IMR-90 (cell line): Measurements from ENCODE around the gene LMAN2. TPM values are rescaled to one million over a fixed set of nuclear protein-coding genes. Genes with fewer than 3 reads are reported as not detected.

ENCODE experiments used
- ATAC-seq: fragments of 200-7000 bp; cut with Tn5 transposase; 2 replicates; pipeline ENCODE4 v1.9.1; 2020; ENCODE audit warnings: low read depth, mild to moderate bottlenecking, moderate library complexity
- BruUV-seq: library from RNA; stranded (reverse); fragments of 400-500 nt; replicated peaks from 2 replicates; lab custom pipeline; 2021; lab: Mats Ljungman, UMichigan
- CTCF ChIA-PET: fragments of 300-600 bp; formaldehyde crosslinking; extraction: SDS; loops from one replicate; lab custom pipeline; 2021; ENCODE audit warnings: antibody characterized with exemption; lab: Yijun Ruan, JAX
- POLR2A ChIA-PET: fragments of 300-600 bp; sonication (Branson Sonifier 250); formaldehyde crosslinking; loops from one replicate; lab custom pipeline; 2022; ENCODE audit warnings: antibody characterized with exemption; ENCODE audit not compliant: unreplicated experiment; lab: Charles Lee
- DNase-seq: peaks from one replicate; pipeline ENCODE4 v3.0.0; 2013
- H2AFZ ChIP-seq: replicated peaks from 2 replicates; pipeline ENCODE3; 2013; ENCODE audit warnings: low read length, mild to moderate bottlenecking; ENCODE audit not compliant: poor library complexity
- H2AK5ac ChIP-seq: 2 replicates; pipeline ENCODE4 v1.6.1; 2013; ENCODE audit warnings: low read depth, low read length, inconsistent platforms
- H2AK9ac ChIP-seq: replicated peaks from 2 replicates; pipeline ENCODE3; 2013; ENCODE audit warnings: mild to moderate bottlenecking, low read depth, low read length, moderate library complexity; ENCODE audit not compliant: poor library complexity
- H2BK120ac ChIP-seq: 2 replicates; pipeline ENCODE4 v1.6.1; 2013; ENCODE audit warnings: low read depth, low read length, inconsistent platforms
- H2BK15ac ChIP-seq: 3 replicates; pipeline ENCODE4 v1.6.1; 2013; ENCODE audit warnings: low read depth, low read length, inconsistent platforms
- H2BK20ac ChIP-seq: 2 replicates; pipeline ENCODE4 v1.6.1; 2013; ENCODE audit warnings: low read depth, mild to moderate bottlenecking, inconsistent platforms, low read length, moderate library complexity
- H2BK5ac ChIP-seq: 2 replicates; pipeline ENCODE4 v1.6.1; 2013; ENCODE audit warnings: mild to moderate bottlenecking, low read depth, low read length, inconsistent platforms; ENCODE audit not compliant: poor library complexity, severe bottlenecking
- H3K14ac ChIP-seq: replicated peaks from 2 replicates; pipeline ENCODE4 v1.6.1; 2013; ENCODE audit warnings: low read depth, low read length, inconsistent platforms
- H3K18ac ChIP-seq: 2 replicates; pipeline ENCODE4 v1.6.1; 2013; ENCODE audit warnings: low read depth, low read length, control low read depth
- H3K23ac ChIP-seq: 2 replicates; pipeline ENCODE4 v1.6.1; 2013; ENCODE audit warnings: low read depth, low read length, inconsistent platforms
- H3K27ac ChIP-seq: 2 replicates; pipeline ENCODE4 v1.5.1; 2013; ENCODE audit warnings: mild to moderate bottlenecking, control low read depth, low read length; ENCODE audit not compliant: insufficient read depth
- H3K27me3 ChIP-seq: 2 replicates; pipeline ENCODE4 v1.6.1; 2013; ENCODE audit warnings: low read length; ENCODE audit not compliant: control insufficient read depth, insufficient read depth
- H3K36me3 ChIP-seq: 2 replicates; pipeline ENCODE4 v1.6.1; 2013; ENCODE audit warnings: low read length, mixed read lengths; ENCODE audit not compliant: control insufficient read depth, insufficient read depth
- H3K4ac ChIP-seq: 2 replicates; pipeline ENCODE4 v1.6.1; 2013; ENCODE audit warnings: low read depth, low read length, inconsistent platforms
- H3K4me1 ChIP-seq: 2 replicates; pipeline ENCODE4 v1.6.1; 2013; ENCODE audit warnings: low read length, mixed read lengths; ENCODE audit not compliant: control insufficient read depth, insufficient read depth
- H3K4me2 ChIP-seq: 2 replicates; pipeline ENCODE4 v1.6.1; 2013; ENCODE audit warnings: low read depth, mild to moderate bottlenecking, control low read depth, low read length, moderate library complexity
- H3K4me3 ChIP-seq: 2 replicates; pipeline ENCODE4 v1.5.1; 2013; ENCODE audit warnings: low read depth, mild to moderate bottlenecking, control low read depth, low read length, moderate library complexity; ENCODE audit not compliant: insufficient read depth
- H3K56ac ChIP-seq: 2 replicates; pipeline ENCODE4 v1.6.1; 2013; ENCODE audit warnings: low read length, inconsistent platforms; ENCODE audit not compliant: insufficient read depth; ENCODE audit errors: extremely low read depth
- H3K79me1 ChIP-seq, 2 experiments: 2 replicates each; pipeline ENCODE4 v1.6.1; 2013; ENCODE audit warnings: low read length in 2 of 2, inconsistent platforms in 1 of 2, low read depth in 1 of 2
- H3K9ac ChIP-seq: 2 replicates; pipeline ENCODE4 v1.6.1; 2013; ENCODE audit warnings: low read depth, low read length, control low read depth
- H3K9me1 ChIP-seq: 2 replicates; pipeline ENCODE4 v1.6.1; 2013; ENCODE audit warnings: low read length, inconsistent platforms; ENCODE audit not compliant: insufficient read depth
- H3K9me3 ChIP-seq: 2 replicates; pipeline ENCODE4 v1.6.1; 2013; ENCODE audit warnings: low read length; ENCODE audit not compliant: control insufficient read depth, insufficient read depth
- H4K20me1 ChIP-seq: 2 replicates; pipeline ENCODE4 v1.6.1; 2013; ENCODE audit warnings: low read length, inconsistent platforms; ENCODE audit not compliant: insufficient read depth
- H4K5ac ChIP-seq: 2 replicates; pipeline ENCODE4 v1.6.1; 2013; ENCODE audit warnings: mild to moderate bottlenecking, low read depth, low read length, control low read depth
- H4K8ac ChIP-seq, 2 experiments: 2 replicates each; pipeline ENCODE4 v1.6.1; 2013; ENCODE audit warnings: low read depth in 2 of 2, low read length in 2 of 2, control low read depth in 1 of 2, inconsistent platforms in 1 of 2
- H4K91ac ChIP-seq: 2 replicates; pipeline ENCODE4 v1.6.1; 2013; ENCODE audit warnings: low read depth, low read length, inconsistent platforms; ENCODE audit not compliant: insufficient read depth
- BHLHE40 ChIP-seq: fragments of 150-350 bp; IDR thresholded peaks from 2 replicates; pipeline ENCODE4 v1.6.1; 2016; ENCODE audit warnings: mild to moderate bottlenecking, low read depth, low read length
- CEBPB ChIP-seq: IDR thresholded peaks from 2 replicates; pipeline ENCODE4 v1.6.1; 2012; ENCODE audit warnings: low read depth, low read length, improper control_type of control experiment
- CHD1 ChIP-seq: IDR thresholded peaks from 2 replicates; pipeline ENCODE4 v1.6.1; 2012; ENCODE audit warnings: low read depth, low read length, improper control_type of control experiment
- CTCF ChIP-seq: conservative IDR thresholded peaks from 2 replicates; pipeline ENCODE4 v1.5.1; 2012; ENCODE audit warnings: mild to moderate bottlenecking, low read depth, low read length, improper control_type of control experiment
- MAFK ChIP-seq: IDR thresholded peaks from 2 replicates; pipeline ENCODE4 v1.6.1; 2012; ENCODE audit warnings: low read depth, low read length, improper control_type of control experiment
- MXI1 ChIP-seq: IDR thresholded peaks from 2 replicates; pipeline ENCODE4 v1.6.1; 2012; ENCODE audit warnings: low read depth, mild to moderate bottlenecking, low read length, moderate library complexity, borderline replicate concordance
- NFE2L2 ChIP-seq: fragments of 150-350 bp; IDR thresholded peaks from 2 replicates; pipeline ENCODE4 v1.6.1; 2016; ENCODE audit warnings: low read depth, mild to moderate bottlenecking, low read length
- RAD21 ChIP-seq: IDR thresholded peaks from 2 replicates; pipeline ENCODE4 v1.6.1; 2012; ENCODE audit warnings: low read length, improper control_type of control experiment
- RCOR1 ChIP-seq: IDR thresholded peaks from 2 replicates; pipeline ENCODE4 v1.6.1; 2012; ENCODE audit warnings: mild to moderate bottlenecking, low read length, improper control_type of control experiment; ENCODE audit not compliant: insufficient replicate concordance
- RFX5 ChIP-seq: IDR thresholded peaks from 2 replicates; pipeline ENCODE4 v1.8.0; 2012; ENCODE audit warnings: low read depth, mild to moderate bottlenecking, low read length, moderate library complexity
- SMC3 ChIP-seq: fragments of 150-350 bp; IDR thresholded peaks from 2 replicates; pipeline ENCODE4 v1.6.1; 2016; ENCODE audit warnings: low read depth, mild to moderate bottlenecking, antibody characterized with exemption, low read length, moderate library complexity
- USF2 ChIP-seq: fragments of 150-350 bp; IDR thresholded peaks from 2 replicates; pipeline ENCODE4 v1.6.1; 2017; ENCODE audit warnings: mild to moderate bottlenecking, antibody characterized with exemption, low read length, low read depth
- WGBS, 2 experiments: methylation state at CpG; one replicate each; pipeline versions ENCODE4 v1.1.5 to v1.1.7; 2013; ENCODE audit warnings: missing lambda C conversion rate in 2 of 2; ENCODE audit not compliant: insufficient read length in 1 of 2; ENCODE audit errors: extremely low coverage in 2 of 2; 5-methylcytosine and 5-hydroxymethylcytosine counted together
- dilution Hi-C: fragments of 300-500 bp; cut with HindIII; formaldehyde crosslinking; loops from one replicate; pipeline ENCODE4 v1.14.3; 2018; ENCODE audit warnings: low sequenced_read_pairs; ENCODE audit not compliant: unreplicated experiment
- in situ Hi-C: fragments of 300-500 bp; cut with MboI; formaldehyde crosslinking; loops from 3 replicates; pipeline ENCODE4 v1.14.3; 2019; ENCODE audit warnings: low sequenced_read_pairs, inconsistent platforms, mixed read lengths
- intact Hi-C: fragments of 100-400 bp; cut with micrococcal nuclease; formaldehyde crosslinking; loops from 2 replicates; pipeline ENCODE4 v1.10.0; 2022
- polyA plus RNA-seq, 3 experiments: library from polyadenylated mRNA; depleted of rRNA; stranded (reverse); fragments of >200 nt; gene quantifications; 2 replicates each; pipeline ENCODE4 v1.2.3, GENCODE V29; 2012; ENCODE audit warnings: low replicate concordance in 1 of 3
- total RNA-seq: library from RNA; depleted of rRNA; stranded (reverse); fragments of >200 nt; gene quantifications from 2 replicates; pipeline ENCODE4 v1.2.3, GENCODE V29; 2012

LMAN2 gene
- total and polyA plus RNA-seq, 2 of the 4 experiments (the other 2 are of a cell fraction) = 253 to 303 TPM

- Histone ChIP-seq H3K56ac (no peak overlapping the region), H2AFZ (no peak overlapping the region), H2BK120ac (no peak overlapping the region), H3K14ac (no peak overlapping the region), H2BK20ac (no peak overlapping the region), H4K8ac (no peak overlapping the region), H3K4me1 (no peaks in the 10 kb centered on the region), H3K4me3 (no peak overlapping the region), H3K9me1 (no peaks in the 10 kb centered on the region), H2AK5ac (no peak overlapping the region), H4K91ac (no peak overlapping the region), H3K4ac (no peak overlapping the region), H4K20me1 (no peaks in the 10 kb centered on the region), H3K18ac (no peak overlapping the region), H2BK15ac (no peak overlapping the region), H3K79me1 (peaks cover 5 to 15% of the 10 kb centered on the region in 2 experiments; a peak in 2 of 4 replicates), H3K27ac (no peak overlapping the region), H2BK5ac (no peak overlapping the region), H3K4me2 (no peak overlapping the region), H4K5ac (no peak overlapping the region), H3K36me3 (peaks cover 51% of the 10 kb centered on the region), H2AK9ac (no peak overlapping the region), H3K27me3 (no peaks in the 10 kb centered on the region), H3K9me3 (no peaks in the 10 kb centered on the region), H3K9ac (no peak overlapping the region), H3K23ac (no peak overlapping the region)
- TF ChIP-seq RFX5 = no peak
- TF ChIP-seq CEBPB = no peak
- no peak for TF ChIP-seq RAD21
- TF ChIP-seq BHLHE40 = no peak
- TF ChIP-seq NFE2L2 = no peak
- TF ChIP-seq MAFK = no peak
- TF ChIP-seq RCOR1 = no peak
- TF ChIP-seq SMC3 = no peak
- no peak for TF ChIP-seq MXI1
- TF ChIP-seq CTCF = no peak
- TF ChIP-seq USF2 = no peak
- no peak for TF ChIP-seq CHD1
- no peak for DNase-seq
- CTCF ChIA-PET = no interaction called here
- WGBS, 2 experiments = 100% methylated on average over 4 of the region's 12 CpGs; no CpG with 5 or more reads in 1 of the 2 experiments
- dilution Hi-C loops = no loop called here
- BruUV-seq = no TSS peak
- intact Hi-C loops = no loop called here
- in situ Hi-C loops = no loop called here
- ATAC-seq = no peak
- POLR2A ChIA-PET = no interaction called here
Measured at GRCh38 chr5:177293819-177294581, 57.5 kb downstream of the LMAN2 start.
